RCC 7860 (cell line): Measurements from ENCODE around the gene TSR3.
A peak's percentile ranks its signal among the peaks of the same experiment; 100 is the strongest.

Experiments
- DNase-seq: peaks from one replicate; pipeline ENCODE4 v3.0.0-alpha.2; 2015; ENCODE audit warnings: low spot score
- FAIRE-seq: peaks from 2 replicates; lab custom pipeline; 2012; peaks lifted over from hg19 to GRCh38; lab: Jason Lieb, UNC

The TSR3 gene

DNA sequence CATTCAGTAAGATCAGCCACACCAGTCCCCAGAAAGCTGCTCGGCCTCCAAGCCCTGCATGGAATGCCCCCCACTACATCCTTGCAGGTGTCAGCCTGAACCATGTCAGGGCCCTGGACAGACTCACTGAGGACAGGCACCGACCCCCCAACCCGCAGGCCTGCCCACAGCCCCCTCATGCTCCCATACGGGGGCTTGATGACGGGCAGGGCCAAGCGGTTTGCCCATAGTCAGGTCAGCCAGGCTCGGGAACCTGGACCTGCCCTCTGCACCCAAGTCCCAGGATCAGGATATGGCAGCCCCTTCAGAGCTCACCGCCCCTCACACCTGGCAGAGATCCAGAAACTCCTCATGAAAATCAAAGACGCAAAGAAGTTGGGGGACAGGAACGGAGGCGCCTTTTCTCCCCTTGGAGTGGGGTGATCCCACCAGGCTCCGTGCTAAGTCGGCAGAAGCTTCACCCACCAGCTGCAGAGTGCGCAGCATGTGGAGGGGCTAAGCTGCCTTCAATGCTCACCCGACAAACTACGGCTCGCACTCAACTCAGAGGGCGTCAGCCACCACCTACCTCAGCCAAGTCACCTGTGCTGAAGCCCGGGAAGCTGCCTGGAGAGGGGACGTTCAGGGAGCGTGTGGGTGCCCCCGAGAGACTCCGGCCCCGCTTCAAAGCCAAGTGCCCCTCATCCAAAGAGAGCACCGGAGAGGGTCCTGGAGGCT is 26.6 kb upstream of the TSR3 start:
- DNase-seq (no peak), FAIRE-seq (no peak)

DNA sequence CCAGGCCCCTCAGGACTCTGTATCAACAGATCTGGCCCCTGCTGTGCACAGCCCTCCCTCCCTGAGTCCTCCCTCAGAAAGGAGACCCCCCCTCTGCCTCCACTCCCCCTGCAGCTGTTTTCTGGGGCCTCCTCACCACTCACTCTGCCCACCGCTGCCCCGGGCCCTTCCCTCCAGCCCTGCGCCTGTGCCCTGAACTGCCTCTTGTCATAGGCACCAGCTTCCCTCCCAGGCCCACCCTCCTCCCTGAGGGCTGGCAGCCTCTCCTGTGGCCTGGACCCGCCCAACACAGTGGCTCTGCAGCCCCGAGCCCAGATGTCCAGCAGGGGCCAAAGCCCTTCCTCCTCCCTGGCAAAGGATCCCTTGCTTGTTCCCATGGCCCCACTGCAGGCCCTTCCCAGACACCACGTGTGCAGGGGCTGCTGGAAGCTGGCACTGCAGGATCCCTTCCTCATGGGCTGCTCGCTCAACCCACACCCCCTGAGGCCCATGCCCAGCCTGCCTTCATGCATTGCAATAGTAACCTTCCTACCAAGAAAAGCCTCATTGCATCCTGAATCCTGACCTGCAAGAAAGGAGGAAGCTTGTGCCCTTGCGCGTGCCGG is 25.8 kb upstream of the TSR3 start:
- DNase-seq (no peak), FAIRE-seq (no peak)

GRCh38 chr16:1375741-1376410 is 24.2 kb upstream of the TSR3 start:
- FAIRE-seq (no peak), DNase-seq (no peak)

- DNase-seq (no peak), FAIRE-seq (no peak)
These were observed 23.6 kb upstream of the TSR3 start for GRCh38 chr16:1375298-1375640.

DNA sequence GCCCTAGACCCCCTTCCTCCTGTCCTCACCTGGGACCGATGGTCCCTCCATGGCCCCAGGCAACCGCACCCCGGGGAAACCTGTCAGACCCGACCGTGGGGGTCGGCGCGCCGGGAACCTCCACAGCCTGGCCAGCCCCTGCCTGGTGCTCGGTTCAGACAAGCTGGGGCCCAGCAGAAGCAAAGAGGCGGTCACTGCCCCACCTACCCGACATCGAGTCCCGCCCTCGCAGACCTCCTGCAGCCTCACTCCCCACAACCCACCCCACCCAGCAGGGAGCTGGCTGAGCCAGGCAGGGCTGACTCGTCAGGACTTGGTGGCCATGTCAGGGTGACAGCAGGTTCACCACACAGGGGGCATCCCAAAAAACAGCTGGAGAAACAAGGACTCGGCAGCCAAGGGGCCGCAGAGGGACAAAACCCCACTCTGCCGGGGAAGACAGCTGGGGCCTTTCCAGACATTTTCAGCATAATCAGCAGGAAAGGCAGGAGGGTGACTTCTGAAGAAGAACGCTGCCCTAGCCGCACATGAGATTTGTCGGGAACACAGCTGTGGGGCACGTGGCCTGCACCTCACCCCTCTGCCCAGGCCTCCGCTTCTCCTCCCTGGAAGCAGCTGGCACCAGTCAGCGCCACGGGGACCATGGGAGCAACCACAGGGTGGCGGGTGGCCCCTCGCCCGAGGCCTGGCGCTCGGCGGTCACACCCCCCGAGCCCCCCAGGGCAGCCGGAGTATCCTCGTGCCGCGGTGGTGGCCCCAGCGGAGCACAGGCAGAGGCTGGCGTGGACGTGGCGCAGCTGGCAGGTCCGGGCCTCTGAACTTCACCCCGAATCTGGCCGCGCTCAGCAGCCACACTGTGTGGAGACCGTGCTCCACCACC is 23.0 kb upstream of the TSR3 start:
- FAIRE-seq: no peak
- no peak for DNase-seq

DNA sequence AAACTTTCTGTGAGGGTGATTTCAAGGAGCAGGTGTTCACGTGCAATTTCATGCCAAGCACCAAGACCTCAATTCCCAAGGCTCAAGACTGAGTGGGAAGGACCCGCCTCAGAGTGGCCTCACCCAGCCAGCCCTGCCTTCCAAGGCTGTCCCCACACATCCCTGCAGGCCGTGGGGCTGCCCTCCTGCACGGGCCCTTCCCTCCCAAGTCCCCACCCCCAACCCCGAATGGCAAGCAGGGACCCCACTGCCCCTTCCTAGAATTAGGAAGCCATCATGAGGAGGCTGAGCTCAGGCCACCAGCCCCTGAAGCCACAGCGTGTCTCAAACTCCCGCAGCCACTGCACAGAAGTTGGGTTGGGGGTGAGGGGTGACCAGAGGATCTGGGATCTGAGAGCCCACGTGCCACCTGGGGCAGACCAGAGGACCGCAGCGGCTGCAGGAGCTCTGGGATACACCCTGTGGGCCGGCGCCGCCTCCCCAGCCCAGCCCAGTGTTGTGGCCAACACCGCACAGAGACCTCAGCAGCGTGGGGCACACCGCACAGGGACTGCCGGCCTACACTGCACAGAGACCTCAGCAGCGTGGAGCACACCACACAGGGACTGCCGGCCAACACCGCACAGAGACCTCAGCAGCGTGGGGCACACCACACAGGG is 20.7 kb upstream of the TSR3 start:
- FAIRE-seq (no peak), DNase-seq (no peak)

DNA sequence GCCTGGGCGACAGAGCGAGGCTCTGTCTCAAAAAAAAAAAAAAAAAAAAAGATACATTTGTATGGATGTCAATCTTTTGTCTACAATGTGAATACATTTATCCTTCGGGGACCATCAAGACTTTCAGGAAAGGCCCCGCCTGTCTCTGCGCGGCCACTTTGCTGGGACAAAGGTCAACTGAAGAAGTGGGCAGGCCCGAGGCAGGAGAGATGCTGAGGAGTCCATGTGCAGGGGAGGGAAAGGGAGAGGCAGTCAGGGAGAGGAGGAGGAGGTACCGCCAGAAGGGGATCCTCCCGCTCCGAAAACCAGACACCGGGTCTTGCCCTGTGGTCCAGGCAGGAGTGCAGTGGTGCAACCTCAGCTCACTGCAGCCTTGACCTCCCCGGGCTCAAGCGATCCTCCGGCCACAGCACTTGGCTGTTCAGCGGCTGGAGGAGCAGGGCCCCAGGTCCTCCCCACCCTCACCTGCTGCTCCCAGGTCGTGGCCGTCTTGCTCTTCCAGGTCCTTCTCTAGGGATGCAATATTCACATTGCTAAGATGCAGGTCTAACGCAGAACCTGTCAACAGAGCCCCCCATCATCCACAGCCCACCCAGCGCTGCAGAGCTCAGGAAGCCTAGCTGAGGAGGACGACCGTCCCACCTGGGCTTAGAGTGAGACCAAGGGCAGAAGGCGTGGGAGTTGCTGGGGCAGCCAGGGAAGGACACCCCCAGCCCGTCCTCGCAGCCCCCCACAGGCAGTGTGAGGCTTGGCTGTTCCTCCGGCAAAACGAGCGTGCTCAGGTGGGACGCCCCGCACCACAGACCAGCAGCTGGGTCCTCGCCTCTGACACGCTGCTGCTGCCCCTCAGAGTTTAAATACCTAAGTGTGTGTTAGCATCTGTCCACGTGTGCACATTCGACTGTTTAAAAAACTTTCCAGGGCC is 19.6 kb upstream of the TSR3 start:
- FAIRE-seq: no peak
- DNase-seq: no peak

DNA sequence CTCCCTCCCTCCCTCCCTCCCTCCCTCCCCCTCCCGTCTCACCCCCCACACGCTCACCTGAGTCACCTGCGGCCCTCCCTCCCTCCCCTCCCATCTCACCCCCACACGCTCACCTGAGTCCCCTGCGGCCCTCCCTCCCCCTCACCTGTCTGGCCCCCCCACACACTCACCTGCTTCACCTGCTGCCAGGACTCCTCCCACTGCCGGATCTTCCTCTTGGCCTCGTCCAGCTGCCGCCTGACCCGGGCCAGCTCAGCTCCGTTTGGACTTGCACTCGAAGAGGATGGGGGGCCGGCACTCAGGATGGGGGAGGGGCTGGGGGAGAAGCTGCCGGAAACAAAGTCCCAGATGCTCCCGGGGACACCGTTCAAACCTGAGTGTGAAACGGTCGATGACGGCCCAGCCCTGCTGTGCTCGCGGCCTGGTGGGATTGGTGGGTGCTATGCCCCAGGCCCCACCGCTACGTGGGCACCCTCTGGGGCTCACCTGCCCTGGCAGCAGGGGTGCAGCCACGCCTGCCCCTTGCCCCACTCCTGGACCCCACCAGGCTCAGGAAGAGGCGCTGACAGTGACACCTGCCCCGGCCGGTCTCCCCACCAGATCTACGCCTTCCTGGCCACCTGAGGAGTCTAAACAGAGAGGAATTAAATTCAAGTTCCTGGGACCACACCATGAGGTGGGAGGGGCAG is 16.0 kb upstream of the TSR3 start:
- FAIRE-seq: no peak
- no peak for DNase-seq

- FAIRE-seq (no peak), DNase-seq (no peak)
These were observed 15.1 kb upstream of the TSR3 start for GRCh38 chr16:1366712-1367299.

DNA sequence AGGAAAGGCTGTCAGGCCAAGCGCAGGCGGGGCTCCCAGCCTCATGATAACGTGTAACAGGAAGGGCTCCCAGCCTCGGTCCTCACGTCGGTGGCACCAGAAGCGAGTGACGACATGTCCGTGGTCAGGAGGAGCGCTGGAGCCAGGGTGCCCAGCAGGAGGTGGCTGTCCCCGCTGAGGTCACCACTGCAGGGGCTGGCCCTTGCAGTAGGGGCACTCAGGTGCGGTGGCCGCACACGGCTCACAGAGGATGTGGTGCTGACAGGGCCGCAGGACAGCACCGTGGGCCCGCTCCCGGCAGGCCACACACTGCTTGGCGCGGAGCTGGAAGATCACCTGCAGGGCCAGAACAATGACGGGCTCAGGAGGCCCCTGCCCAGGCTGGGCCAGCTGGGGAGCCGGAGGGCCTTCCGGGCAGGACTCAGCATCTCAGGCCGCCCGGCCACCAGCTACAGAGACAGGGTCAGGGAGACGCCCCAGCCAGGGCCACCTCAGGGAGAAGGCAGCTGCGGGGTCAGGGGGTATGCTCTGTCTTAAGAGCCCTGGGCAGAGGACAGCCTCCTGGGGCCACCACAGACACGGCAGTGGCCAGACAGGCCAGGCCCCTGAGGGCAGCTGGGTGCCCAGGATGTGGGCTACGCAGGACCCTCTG is 14.5 kb upstream of the TSR3 start:
- DNase-seq (no peak), FAIRE-seq (no peak)

- FAIRE-seq (no peak), DNase-seq (no peak)
These were observed 12.8 kb upstream of the TSR3 start for GRCh38 chr16:1364510-1364909.

- no peak for FAIRE-seq
These were observed 11.9 kb upstream of the TSR3 start for GRCh38 chr16:1363501-1364041.

GRCh38 chr16:1362807-1363206 is 11.1 kb upstream of the TSR3 start:
- FAIRE-seq (no peak), DNase-seq (no peak)

More at GRCh38 chr16:1363501-1364041, 11.9 kb upstream of the TSR3 start:
- DNase-seq: peak; percentile 21

- DNase-seq (no peak), FAIRE-seq (no peak)
These were observed 10.1 kb upstream of the TSR3 start for GRCh38 chr16:1361685-1362360.

GRCh38 chr16:1357906-1358566 is 6.4 kb upstream of the TSR3 start:
- DNase-seq (peak; percentile 19), FAIRE-seq (no peak)

GRCh38 chr16:1356061-1356900 is 4.6 kb upstream of the TSR3 start:
- FAIRE-seq: no peak
- DNase-seq: no peak
